NT2/D1 (cell line): ENCODE results near the gene CSNK1G3.
"Not testable (repeated sequence)": the region's sequence is repeated elsewhere in the genome, so short reads cannot be mapped to it uniquely, and the experiment has no call there.

Experiments
- DNase-seq: peaks from one replicate; pipeline ENCODE4 v3.0.0-alpha.2; 2011; ENCODE audit warnings: low read depth, low spot score
- H3K27me3 ChIP-seq: 2 replicates; pipeline ENCODE4 v1.6.0; 2011; ENCODE audit warnings: mild to moderate bottlenecking; ENCODE audit not compliant: insufficient read length, insufficient read depth
- H3K36me3 ChIP-seq: 2 replicates; pipeline ENCODE4 v1.6.1; 2011; ENCODE audit warnings: mild to moderate bottlenecking, low read length, mixed read lengths; ENCODE audit not compliant: insufficient read depth, insufficient read length
- H3K4me1 ChIP-seq: 2 replicates; pipeline ENCODE4 v1.5.1; 2011; ENCODE audit not compliant: insufficient read depth, insufficient read length
- H3K4me3 ChIP-seq: 2 replicates; pipeline ENCODE4 v1.5.1; 2011; ENCODE audit warnings: low read depth; ENCODE audit not compliant: insufficient read length
- H3K9ac ChIP-seq: 2 replicates; pipeline ENCODE4 v1.6.0; 2011; ENCODE audit warnings: low read depth; ENCODE audit not compliant: insufficient read length
- H3K9me3 ChIP-seq: 2 replicates; pipeline ENCODE4 v1.5.1; 2011; ENCODE audit warnings: mild to moderate bottlenecking, low read length; ENCODE audit not compliant: insufficient read depth
- SUZ12 ChIP-seq: IDR thresholded peaks from 2 replicates; pipeline ENCODE4 v1.6.1; 2011; ENCODE audit not compliant: insufficient read length, insufficient read depth; ENCODE audit errors: extremely low read depth
- YY1 ChIP-seq: IDR thresholded peaks from 2 replicates; pipeline ENCODE4 v1.6.1; 2011; ENCODE audit not compliant: insufficient read length, insufficient read depth
- ZNF274 ChIP-seq: IDR thresholded peaks from 2 replicates; pipeline ENCODE4 v1.6.1; 2011; ENCODE audit warnings: mild to moderate bottlenecking, low read depth, low read length

The CSNK1G3 gene

DNA sequence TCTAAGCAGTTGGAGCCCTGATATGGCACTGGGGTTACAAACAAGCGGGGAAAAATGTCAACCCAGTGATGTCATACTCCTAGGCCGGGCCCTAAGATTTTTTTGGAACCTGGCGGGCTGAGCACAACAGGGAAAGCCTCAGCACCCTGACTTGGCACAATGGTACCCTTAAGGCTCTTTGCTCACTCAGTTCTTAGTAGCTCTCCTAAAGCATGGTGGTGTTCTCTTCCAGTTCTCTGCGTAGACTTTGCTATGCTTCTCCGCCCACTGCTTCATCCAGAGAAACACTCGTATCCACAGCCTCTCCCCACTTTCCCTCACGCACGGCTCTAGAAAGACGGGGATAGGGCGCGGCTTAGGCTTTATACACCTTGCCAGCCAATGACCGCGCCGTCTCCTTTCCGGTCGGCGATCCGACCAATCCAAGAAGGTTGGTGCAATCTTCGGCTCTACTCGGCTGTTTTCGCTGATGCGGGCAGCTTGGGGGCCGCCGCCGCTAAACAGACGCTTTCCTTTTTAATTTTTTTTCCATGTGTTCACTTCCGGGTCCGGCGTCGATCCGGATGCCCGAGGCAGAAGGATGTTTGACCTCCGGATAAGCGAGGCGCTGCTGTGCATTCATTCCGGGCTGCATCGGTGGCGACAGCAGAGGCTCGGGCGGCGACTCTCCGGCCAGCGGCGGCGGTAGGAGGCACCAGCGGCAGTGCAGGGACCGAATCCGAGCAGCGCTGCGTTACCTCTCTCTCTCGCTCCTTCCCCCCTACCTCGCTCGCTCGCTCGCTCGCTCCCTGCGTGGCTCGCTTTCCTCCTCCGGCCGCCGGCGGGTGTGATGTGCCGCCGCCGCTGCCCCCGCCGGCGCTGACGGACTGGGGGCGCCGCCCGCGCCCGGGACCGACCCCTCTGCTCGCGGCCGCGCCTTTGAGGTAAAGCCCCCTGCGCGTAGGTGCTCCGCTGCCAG, at the start of gene CSNK1G3:
TSS of gene CSNK1G3 (plus strand) at position 530 of the 958 bp plus-strand sequence. CDS start 33,487 bp downstream, outside the sequence.
- H3K9me3 ChIP-seq = no peaks in the 10 kb centered on the region
- H3K36me3 ChIP-seq = peaks cover 5% of the 10 kb centered on the region
- peak; percentile 83 for DNase-seq
- no peaks in the 10 kb centered on the region for H3K4me1 ChIP-seq
- H3K9ac ChIP-seq = peak within 1 kb of the TSS; percentile 93
- TF ChIP-seq YY1 (no peak), ZNF274 (no peak), SUZ12 (no peak)
- no peaks in the 10 kb centered on the region for H3K27me3 ChIP-seq
- H3K4me3 ChIP-seq = peak within 1 kb of the TSS; percentile 80

DNA sequence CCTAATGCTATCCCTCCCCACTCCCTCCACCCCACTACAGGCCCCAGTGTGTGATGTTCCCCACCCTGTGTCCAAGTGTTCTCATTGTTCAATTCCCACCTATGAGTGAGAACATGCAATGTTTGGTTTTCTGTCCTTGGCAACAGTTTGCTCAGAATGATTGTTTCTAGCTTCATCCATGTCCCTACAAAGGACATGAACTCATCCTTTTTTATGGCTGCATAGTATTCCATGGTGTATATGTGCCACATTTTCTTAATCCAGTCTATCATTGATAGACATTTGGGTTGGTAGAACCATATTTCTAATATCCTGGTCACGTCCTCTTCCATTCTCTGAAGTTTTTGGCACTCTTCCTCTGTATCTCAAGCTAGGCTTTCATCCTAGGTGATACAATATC, 45.1 kb upstream of the CSNK1G3 start:
- not testable (repeated sequence) for H3K36me3 ChIP-seq, H3K4me1 ChIP-seq, DNase-seq, H3K9ac ChIP-seq, H3K27me3 ChIP-seq, H3K9me3 ChIP-seq, H3K4me3 ChIP-seq

DNA sequence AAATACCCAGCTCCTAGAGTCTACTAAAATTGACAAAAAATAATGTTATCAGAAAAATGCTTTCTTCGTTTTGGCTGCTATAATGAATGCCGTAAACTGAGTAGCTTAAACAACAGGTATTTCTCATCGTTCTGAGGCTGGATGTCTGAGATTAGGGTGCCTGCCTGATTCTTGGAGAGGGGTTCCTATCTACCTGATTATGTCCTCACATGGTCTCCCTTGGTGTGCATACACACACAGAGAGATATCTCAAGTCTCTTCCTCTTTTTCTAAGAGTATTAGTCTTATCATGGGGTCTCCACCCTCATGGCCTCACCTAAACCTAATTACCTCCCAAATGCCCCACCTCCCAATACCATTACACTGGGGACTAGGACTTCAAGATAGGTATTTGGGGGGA, 40.6 kb upstream of the CSNK1G3 start:
- Histone ChIP-seq H3K4me1 (no peaks in the 10 kb centered on the region), H3K36me3 (no peaks in the 10 kb centered on the region), H3K4me3 (no peak overlapping the region), H3K27me3 (no peaks in the 10 kb centered on the region), H3K9ac (no peak overlapping the region), H3K9me3 (0 out of 2 replicates have a peak, but pooled peaks cover 6% of the 10 kb centered on the region)
- DNase-seq = no peak
- TF ChIP-seq SUZ12 (no peak), ZNF274 (no peak)

DNA sequence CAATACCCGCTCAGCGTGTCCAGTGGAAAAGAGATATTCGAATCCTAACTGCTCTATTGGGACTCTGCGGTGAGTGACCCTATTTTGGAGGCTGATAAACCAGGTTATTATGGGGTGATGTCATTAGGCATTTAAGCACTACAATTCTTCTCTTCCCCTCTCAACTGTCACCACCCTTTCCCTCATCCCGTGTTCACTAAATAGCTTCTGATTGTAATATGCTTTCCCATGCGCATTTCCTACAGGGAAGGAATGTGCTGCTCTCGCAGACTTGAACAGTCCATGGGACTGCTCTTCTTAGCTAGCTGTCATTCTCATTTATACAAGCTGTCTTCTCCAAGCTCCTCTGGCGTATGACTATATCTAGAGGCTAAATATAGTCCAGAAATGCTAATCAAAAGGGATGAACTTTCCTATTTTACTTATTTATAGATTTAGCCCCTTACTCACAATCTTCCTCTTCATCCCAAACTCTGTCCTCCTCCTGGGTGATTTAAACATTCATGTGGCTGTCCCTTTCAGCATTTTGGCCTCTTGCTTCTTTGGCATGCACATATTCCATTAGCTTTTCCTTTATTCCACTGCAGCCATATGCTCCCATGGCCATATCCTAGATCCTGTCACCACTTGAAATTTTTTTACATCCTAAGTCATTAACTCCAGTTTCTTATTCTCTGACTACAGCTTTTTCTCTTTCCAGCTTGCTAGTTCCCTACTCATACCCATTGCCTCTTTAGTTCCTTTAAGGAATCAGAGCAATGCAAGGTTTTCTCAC, 39.6 kb upstream of the CSNK1G3 start:
- no peaks in the 10 kb centered on the region for H3K4me1 ChIP-seq
- no peak for DNase-seq
- no peaks in the 10 kb centered on the region for H3K27me3 ChIP-seq
- H3K9ac ChIP-seq = no peak overlapping the region
- 0 out of 2 replicates have a peak, but pooled peaks cover 6% of the 10 kb centered on the region for H3K9me3 ChIP-seq
- H3K36me3 ChIP-seq = no peaks in the 10 kb centered on the region
- H3K4me3 ChIP-seq = no peak overlapping the region
- TF ChIP-seq SUZ12 (no peak), YY1 (no peak), ZNF274 (no peak)

DNA sequence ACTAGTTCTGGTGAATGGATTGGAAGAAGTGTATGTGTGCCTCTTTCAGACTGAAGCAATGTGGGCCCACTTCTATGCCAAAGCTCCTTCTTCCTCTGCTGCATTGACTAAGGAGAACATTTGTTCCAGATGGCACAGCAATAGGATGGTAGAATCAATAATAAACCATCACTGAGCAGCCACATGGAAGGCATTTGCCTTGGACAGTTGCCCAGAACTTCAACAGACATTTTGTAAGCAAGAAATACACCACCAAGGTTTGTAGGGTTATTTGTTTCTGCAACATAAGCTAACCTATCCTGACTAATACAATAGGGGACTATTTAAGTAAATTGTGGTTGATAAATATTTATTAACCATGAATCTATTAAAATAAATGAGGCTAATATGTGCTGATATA, 37.7 kb upstream of the CSNK1G3 start:
- Histone ChIP-seq H3K27me3 (no peaks in the 10 kb centered on the region), H3K36me3 (no peaks in the 10 kb centered on the region), H3K4me3 (no peak overlapping the region), H3K4me1 (no peaks in the 10 kb centered on the region), H3K9me3 (0 out of 2 replicates have a peak, but pooled peaks cover 6% of the 10 kb centered on the region), H3K9ac (no peak overlapping the region)
- TF ChIP-seq ZNF274 (no peak), YY1 (no peak), SUZ12 (no peak)
- DNase-seq = no peak

DNA sequence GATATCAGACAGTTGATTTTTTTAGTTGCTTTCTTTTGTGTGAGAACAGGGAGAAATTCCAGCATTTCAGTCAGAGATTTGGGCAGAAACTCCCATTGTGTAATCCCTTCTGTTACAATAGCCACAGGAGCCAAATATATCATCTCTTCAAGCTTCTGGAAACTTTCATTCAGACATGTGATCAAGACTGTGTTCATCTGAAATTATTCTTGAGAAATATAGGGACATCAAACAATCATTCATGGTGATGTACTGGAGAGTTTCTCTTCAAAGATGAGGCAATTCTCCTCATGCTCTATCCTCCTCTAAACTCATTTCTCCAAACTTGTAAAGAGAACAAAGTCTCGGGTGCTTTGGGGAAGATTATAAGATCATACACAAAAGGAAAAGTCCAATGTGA, 35.2 kb upstream of the CSNK1G3 start:
- no peak for TF ChIP-seq YY1
- no peak for TF ChIP-seq SUZ12
- TF ChIP-seq ZNF274 = no peak
- H3K4me1 ChIP-seq = no peaks in the 10 kb centered on the region
- H3K27me3 ChIP-seq = no peaks in the 10 kb centered on the region
- no peak for DNase-seq
- H3K9ac ChIP-seq = no peak overlapping the region
- H3K4me3 ChIP-seq = no peak overlapping the region
- 0 out of 2 replicates have a peak, but pooled peaks cover 6% of the 10 kb centered on the region for H3K9me3 ChIP-seq
- H3K36me3 ChIP-seq = no peaks in the 10 kb centered on the region

DNA sequence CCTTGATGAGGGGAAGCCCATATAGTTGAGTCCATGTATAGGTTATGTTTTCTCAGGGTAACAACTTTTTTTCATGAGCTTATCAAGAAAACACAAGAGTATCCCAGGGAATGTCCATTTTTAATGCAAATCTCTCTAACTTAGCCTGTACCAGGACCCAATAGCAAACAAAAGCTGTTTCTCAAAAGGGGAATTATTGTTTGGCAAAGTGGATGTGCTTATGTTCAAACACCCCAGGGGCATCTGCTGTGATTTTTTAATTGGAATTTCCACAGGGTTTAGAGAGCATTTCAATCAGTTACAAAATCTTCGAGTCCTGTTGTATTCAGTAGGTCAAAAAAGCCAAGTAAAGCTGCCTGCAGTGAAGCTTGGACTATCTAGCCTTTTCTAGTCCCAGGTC, 33.4 kb upstream of the CSNK1G3 start:
- Histone ChIP-seq H3K9me3 (0 out of 2 replicates have a peak, but pooled peaks cover 6% of the 10 kb centered on the region), H3K27me3 (no peaks in the 10 kb centered on the region), H3K4me3 (no peak overlapping the region), H3K36me3 (no peaks in the 10 kb centered on the region), H3K4me1 (no peaks in the 10 kb centered on the region), H3K9ac (no peak overlapping the region)
- TF ChIP-seq ZNF274 (no peak), YY1 (no peak), SUZ12 (no peak)
- no peak for DNase-seq
